Motor neuron (in vitro differentiated cells): ENCODE data around the gene GNAT3. TPM values are rescaled to one million over a fixed set of nuclear protein-coding genes. Genes with fewer than 3 reads are reported as not detected.

Experiments
- ATAC-seq, 8 experiments: fragments of 200-7000 bp; cut with Tn5 transposase; replicated peaks in 6 of 8; 2 replicates each; pipeline ENCODE4 v1.8.0; 2021; ENCODE audit warnings: mild to moderate bottlenecking in 8 of 8, moderate library complexity in 8 of 8
- H3K27ac ChIP-seq, 2 donors: fragments of 250-450 bp; sonication (Bioruptor Pico); 2 replicates each; pipeline ENCODE4 v1.9.0; 2021; ENCODE audit warnings: antibody characterized with exemption in 2 of 2, mild to moderate bottlenecking in 2 of 2, moderate library complexity in 1 of 2
- H3K4me1 ChIP-seq, 2 donors: fragments of 250-450 bp; sonication (Bioruptor Pico); replicated peaks in 1 of 2; 2 replicates each; pipeline ENCODE4 v1.6.1; 2021; ENCODE audit warnings: antibody characterized with exemption in 2 of 2, mild to moderate bottlenecking in 2 of 2, moderate library complexity in 1 of 2
- H3K4me3 ChIP-seq, 5 donors: fragments of 250-450 bp; sonication (Bioruptor Pico); 2 replicates each; pipeline ENCODE4 v1.9.0; 2021; ENCODE audit warnings: antibody characterized with exemption in 5 of 5, mild to moderate bottlenecking in 5 of 5, moderate library complexity in 4 of 5
- WGBS, 10 experiments: fragments of 450-650 bp; shearing (Covaris generic); methylation state at CpG; one replicate each; pipeline ENCODE4 v1.0.0; 2022; 5-methylcytosine and 5-hydroxymethylcytosine counted together
- in situ Hi-C, 9 experiments: fragments of 400-800 bp; cut with MboI; loops; one replicate each; pipeline ENCODE4 v1.15.0; 2021; ENCODE audit warnings: low sequenced_read_pairs in 9 of 9, low pct_unique_long_range_greater_than_20kb in 2 of 9; ENCODE audit not compliant: unreplicated experiment in 9 of 9
- total RNA-seq, 8 experiments: library from RNA; unstranded; fragments of 300-600 nt; gene quantifications; 2 replicates each; pipeline versions ENCODE4 v1.2.3 to v1.2.4, GENCODE V29; 2022

Gene GNAT3
- total RNA-seq, 8 experiments from 2014 or later = 0.11 to 0.25 TPM; not detected in 6

- Histone ChIP-seq H3K4me3 (no peak overlapping the region), H3K27ac (no peak overlapping the region), H3K4me1 (no peaks in the 10 kb centered on the region)
- ATAC-seq = no peak
- 83 to 100% (median 90%) methylated on average over 1 to 2 of the region's 2 CpGs; no CpG with 5 or more reads in 7 of the 10 experiments for WGBS, 10 experiments
- in situ Hi-C loops = no loop called here
Observed at GRCh38 chr7:80528689-80529088, 16.8 kb upstream of the GNAT3 start.

GRCh38 chr7:80526472-80526871, 14.6 kb upstream of the GNAT3 start:
- no peak for ATAC-seq
- no peaks in the 10 kb centered on the region for H3K4me1 ChIP-seq
- H3K4me3 ChIP-seq = no peak overlapping the region
- H3K27ac ChIP-seq = no peak overlapping the region
- 60 to 100% (median 97%) methylated on average over 1 to 4 of the region's 4 CpGs; no CpG with 5 or more reads in 2 of the 10 experiments for WGBS, 10 experiments
- in situ Hi-C loops = no loop called here

DNA sequence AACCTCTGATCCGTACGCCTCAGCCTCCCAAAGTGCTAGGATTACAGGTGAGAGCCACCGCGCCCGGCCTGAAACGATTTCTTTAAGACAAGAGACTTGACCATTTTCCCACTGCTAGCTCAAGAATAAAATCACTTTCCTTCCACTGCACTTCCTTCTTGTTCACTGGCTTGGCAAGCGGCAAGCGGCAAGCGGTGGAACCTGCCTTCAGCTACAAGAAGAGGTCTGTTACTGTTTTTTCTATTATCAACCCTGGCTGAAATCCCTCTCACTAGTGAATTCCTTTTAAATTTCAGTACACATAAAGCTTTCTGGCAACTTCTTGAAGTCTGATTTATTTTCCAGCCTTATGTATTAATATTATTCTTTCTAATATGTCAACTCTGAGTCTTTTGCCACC, 12.8 kb upstream of the GNAT3 start:
- Histone ChIP-seq H3K4me1 (peaks cover 7 to 9% of the 10 kb centered on the region in 2 donors), H3K27ac (no peak overlapping the region), H3K4me3 (no peak overlapping the region)
- in situ Hi-C loops = no loop called here
- ATAC-seq = no peak
- 93 to 98% (median 95%) methylated on average over 2 to 9 of the region's 9 CpGs; no CpG with 5 or more reads in 2 of the 10 experiments for WGBS, 10 experiments

DNA sequence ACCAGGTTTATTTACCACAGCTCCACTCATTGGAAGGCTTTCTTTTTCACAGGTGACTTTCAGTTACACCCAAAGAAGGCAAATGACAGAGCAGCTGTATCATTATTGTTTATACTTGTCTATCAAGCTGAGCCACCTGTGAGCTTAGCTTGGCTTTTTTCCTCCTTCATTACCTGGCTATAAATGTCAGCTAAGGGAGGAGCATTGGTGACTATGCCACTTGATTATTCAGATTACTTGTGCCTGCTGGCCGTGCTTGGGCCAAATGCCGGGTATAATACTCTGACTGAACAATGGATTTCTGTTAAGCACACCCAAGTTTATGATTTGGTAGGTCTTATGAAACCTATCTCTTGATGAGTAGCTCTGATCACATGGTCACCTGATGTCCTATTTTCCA, 9.9 kb upstream of the GNAT3 start:
- in situ Hi-C loops = no loop called here
- no peak for ATAC-seq
- peaks cover 7 to 9% of the 10 kb centered on the region in 2 donors for H3K4me1 ChIP-seq
- no peak overlapping the region for H3K27ac ChIP-seq
- WGBS, 10 experiments = 80 to 100% (median 94%) methylated on average over 1 to 2 of the region's 2 CpGs; no CpG with 5 or more reads in 6 of the 10 experiments
- H3K4me3 ChIP-seq = no peak overlapping the region

DNA sequence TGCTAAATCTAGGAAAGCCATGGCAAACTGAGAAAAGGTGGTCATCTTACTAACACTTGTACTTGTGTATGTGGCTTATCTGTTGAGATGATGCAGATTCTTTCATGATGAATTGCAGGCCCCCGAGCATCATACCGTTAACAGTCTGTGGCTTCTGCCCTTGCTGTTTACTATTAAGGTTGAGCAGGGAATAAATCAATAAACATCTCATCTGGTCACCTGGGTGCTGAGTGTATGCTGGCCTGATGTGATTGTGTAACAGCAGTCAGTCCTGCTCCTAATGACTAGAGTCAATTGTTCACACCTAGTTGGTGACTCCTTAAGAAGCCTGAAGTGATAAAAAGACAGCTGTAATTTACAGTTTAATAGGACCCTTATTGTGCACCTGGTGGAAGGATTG, 8.3 kb upstream of the GNAT3 start:
- in situ Hi-C loops = no loop called here
- WGBS, 10 experiments = 33 to 65% (median 40%) methylated on average over 1 to 2 of the region's 2 CpGs; no CpG with 5 or more reads in 5 of the 10 experiments
- H3K27ac ChIP-seq = no peak overlapping the region
- peak in 4 of 8 experiments; percentile 45 to 81 (median 68) for ATAC-seq
- H3K4me1 ChIP-seq = peaks cover 7 to 9% of the 10 kb centered on the region in 2 donors
- no peak overlapping the region for H3K4me3 ChIP-seq

- in situ Hi-C loops = no loop called here
- H3K4me1 ChIP-seq = peaks cover 7 to 18% of the 10 kb centered on the region in 2 donors
- WGBS, 10 experiments = 50 to 100% (median 63%) methylated on average over 1 to 4 of the region's 4 CpGs; no CpG with 5 or more reads in 3 of the 10 experiments
- no peak overlapping the region for H3K27ac ChIP-seq
- H3K4me3 ChIP-seq = no peak overlapping the region
- ATAC-seq = no peak
Observed at GRCh38 chr7:80517282-80517747, 5.5 kb upstream of the GNAT3 start.

DNA sequence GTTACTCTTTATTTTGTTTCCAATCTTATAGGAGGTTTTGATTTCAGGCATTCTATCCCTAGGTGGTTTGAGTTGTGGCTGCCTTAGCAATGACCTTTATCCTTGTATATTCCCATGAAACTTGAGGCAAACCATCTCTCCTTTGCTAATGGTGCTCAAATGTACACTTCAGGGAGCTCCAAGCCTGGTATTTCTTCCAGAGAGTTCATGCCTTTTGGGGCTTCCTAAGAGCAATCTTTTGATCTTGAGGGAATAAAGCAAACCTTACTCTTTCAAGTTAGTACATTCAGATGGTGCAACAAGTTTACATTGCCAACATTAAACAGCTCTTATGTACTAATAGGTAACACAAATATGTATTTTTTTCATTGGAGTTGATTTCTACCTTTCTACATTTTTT, 3.4 kb upstream of the GNAT3 start:
- no peak for ATAC-seq
- Histone ChIP-seq H3K27ac (no peak overlapping the region), H3K4me1 (peaks cover 4 to 14% of the 10 kb centered on the region in 2 donors), H3K4me3 (no peak overlapping the region)
- in situ Hi-C loops = no loop called here

- WGBS, 10 experiments = 80 to 100% (median 89%) methylated on average over 1 to 3 of the region's 3 CpGs
- peaks cover 0 to 9% of the 10 kb centered on the region in 2 donors for H3K4me1 ChIP-seq
- no peak overlapping the region for H3K27ac ChIP-seq
- in situ Hi-C loops = no loop called here
- no peak overlapping the region for H3K4me3 ChIP-seq
- ATAC-seq = no peak
Observed at GRCh38 chr7:80510021-80510420, 1.8 kb downstream of the GNAT3 start.

DNA sequence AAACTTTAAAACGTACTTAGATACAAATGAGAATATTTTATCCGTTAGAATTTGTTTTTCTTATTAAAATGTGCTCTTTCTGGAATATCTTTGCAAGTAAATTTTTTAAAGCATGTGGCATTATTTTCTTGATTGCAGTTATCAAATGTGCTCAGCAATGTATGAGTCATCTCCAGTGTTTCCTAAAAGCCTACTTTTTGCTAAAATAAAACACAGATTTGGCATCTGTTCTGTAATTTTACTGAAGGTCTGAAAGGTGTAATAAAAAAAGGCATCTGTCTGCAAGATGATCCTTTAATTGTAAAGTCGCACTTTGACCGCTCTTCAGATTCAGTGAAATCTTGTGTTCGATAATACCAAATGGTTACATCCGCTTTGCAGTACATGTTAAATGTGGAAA, 3.4 kb downstream of the GNAT3 start:
- Histone ChIP-seq H3K27ac (no peak overlapping the region), H3K4me3 (no peak overlapping the region), H3K4me1 (peaks cover 0 to 9% of the 10 kb centered on the region in 2 donors)
- ATAC-seq = no peak
- WGBS, 10 experiments = 58 to 98% (median 91%) methylated on average over 4 to 6 of the region's 6 CpGs
- in situ Hi-C loops = no loop called here

- Histone ChIP-seq H3K27ac (no peak overlapping the region), H3K4me1 (no peaks in the 10 kb centered on the region), H3K4me3 (no peak overlapping the region)
- WGBS, 10 experiments = 56 to 97% (median 89%) methylated on average over 3 to 7 of the region's 7 CpGs
- no peak for ATAC-seq
- in situ Hi-C loops = no loop called here
Observed at GRCh38 chr7:80505900-80506500, 5.9 kb downstream of the GNAT3 start.

DNA sequence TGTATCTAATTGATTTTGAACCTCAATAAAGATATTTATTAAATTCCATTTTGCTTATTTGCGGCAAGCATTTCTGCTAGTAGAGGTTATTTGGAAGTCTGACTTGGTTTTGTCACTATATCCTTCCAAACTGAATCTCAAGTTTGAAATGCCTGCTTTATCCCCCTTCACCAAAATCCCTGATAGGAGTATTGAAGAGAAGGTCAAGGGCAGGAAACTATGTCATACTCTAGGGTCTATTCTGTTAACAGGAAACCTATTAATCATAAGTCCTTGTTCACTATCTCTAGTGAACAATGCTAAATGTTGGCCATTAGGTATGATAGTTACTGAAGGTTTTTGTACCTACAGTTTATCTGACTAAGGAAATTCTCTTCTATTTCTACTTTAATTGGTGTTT, 11.5 kb downstream of the GNAT3 start:
- in situ Hi-C loops = no loop called here
- WGBS, 10 experiments = 88 to 100% (median 100%) methylated on average over 1 of the region's 1 CpG; no CpG with 5 or more reads in 2 of the 10 experiments
- ATAC-seq = no peak

DNA sequence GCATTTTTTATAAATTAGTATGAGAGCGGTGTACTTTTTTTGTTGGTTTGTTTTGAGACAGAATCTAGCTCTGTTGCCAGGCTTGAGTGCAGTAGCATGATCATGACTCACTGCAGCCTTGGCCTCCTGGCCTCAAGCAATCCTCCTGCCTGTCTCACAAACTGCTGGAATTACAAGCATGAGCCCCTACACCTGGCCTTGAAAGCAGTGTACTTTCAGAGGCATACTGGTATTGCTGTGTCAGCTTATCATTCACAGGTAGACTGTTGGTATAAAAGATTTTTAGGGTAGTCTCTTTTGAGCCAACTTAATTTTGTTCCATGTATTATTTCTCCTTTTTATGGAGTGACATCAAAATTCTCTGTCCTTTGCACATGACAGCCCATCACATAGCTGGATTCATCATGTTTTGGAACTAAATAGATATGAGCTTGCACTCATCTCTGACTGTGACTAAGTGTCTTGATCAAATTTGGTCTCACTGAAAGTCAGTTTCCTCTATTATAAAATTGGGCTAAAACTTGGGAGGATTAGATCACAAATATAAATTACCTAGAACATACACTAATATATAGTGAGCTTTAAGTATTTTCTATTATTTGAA, 12.4 kb downstream of the GNAT3 start:
- ATAC-seq = peak; percentile 91 to 98 (median 97)
- Histone ChIP-seq H3K4me1 (peaks cover 0 to 3% of the 10 kb centered on the region in 2 donors), H3K4me3 (no peak overlapping the region), H3K27ac (no peak overlapping the region)
- WGBS, 10 experiments = 0 to 100% (median 60%) methylated on average over 1 of the region's 1 CpG; no CpG with 5 or more reads in 4 of the 10 experiments
- in situ Hi-C loops = no loop called here

More for the DNA sequence above, 11.5 kb downstream of the GNAT3 start:
- peaks cover 0 to 3% of the 10 kb centered on the region in 2 donors for H3K4me1 ChIP-seq
- no peak overlapping the region for H3K27ac ChIP-seq
- H3K4me3 ChIP-seq = no peak overlapping the region

GRCh38 chr7:80498481-80499349, 13.1 kb downstream of the GNAT3 start:
- peak in 7 of 8 experiments; percentile 41 to 76 (median 67) for ATAC-seq
- in situ Hi-C loops = no loop called here
- Histone ChIP-seq H3K4me3 (no peak overlapping the region), H3K4me1 (peaks cover 0 to 3% of the 10 kb centered on the region in 2 donors), H3K27ac (no peak overlapping the region)
- WGBS, 10 experiments = 11 to 100% (median 88%) methylated on average over 3 to 4 of the region's 4 CpGs
